Measurements from ENCODE around the gene CCDC146. TPM values are rescaled to one million over a fixed set of nuclear protein-coding genes. Genes with fewer than 3 reads are reported as not detected.
"Not testable (repeated sequence)": the region's sequence is repeated elsewhere in the genome, so short reads cannot be mapped to it uniquely, and the experiment has no call there.

CCDC146 gene
- total and polyA plus RNA-seq, 2 experiments from 2014 or later = 5.9 to 13.6 TPM

GRCh38 chr7:77222065-77222464 is 99.7 kb downstream of the CCDC146 start:
- Histone ChIP-seq H3K4me3 (no peak overlapping the region), H3K9me3 (ENCODE audit: low read depth) (no peaks in the 10 kb centered on the region), H3K27me3 (no peaks in the 10 kb centered on the region), H3K36me3 (no peaks in the 10 kb centered on the region), H3K4me1 (ENCODE audit: low read depth) (no peaks in the 10 kb centered on the region), H3K27ac (no peak overlapping the region)
- no peak for TF ChIP-seq CTCF (IDR thresholded peaks at IDR 0.05; ENCODE audit: low read depth, low read length)
- no peak for DNase-seq (ENCODE audit: low read depth in 1 of 2, low spot score in 1 of 2)

GRCh38 chr7:77222819-77223218 is 100.4 kb downstream of the CCDC146 start:
- no peak overlapping the region for H3K4me3 ChIP-seq
- no peaks in the 10 kb centered on the region for H3K27me3 ChIP-seq
- H3K4me1 ChIP-seq (ENCODE audit: low read depth) = no peaks in the 10 kb centered on the region
- DNase-seq (ENCODE audit: low read depth in 1 of 2, low spot score in 1 of 2) = no peak
- no peaks in the 10 kb centered on the region for H3K9me3 ChIP-seq (ENCODE audit: low read depth)
- no peak overlapping the region for H3K27ac ChIP-seq
- H3K36me3 ChIP-seq = no peaks in the 10 kb centered on the region
- no peak for TF ChIP-seq CTCF (IDR thresholded peaks at IDR 0.05; ENCODE audit: low read depth, low read length)

- no peak for DNase-seq (ENCODE audit: low read depth in 1 of 2, low spot score in 1 of 2)
- no peak for TF ChIP-seq CTCF (IDR thresholded peaks at IDR 0.05; ENCODE audit: low read depth, low read length)
- Histone ChIP-seq H3K36me3 (no peaks in the 10 kb centered on the region), H3K4me3 (no peak overlapping the region), H3K27me3 (no peaks in the 10 kb centered on the region), H3K27ac (no peak overlapping the region), H3K4me1 (ENCODE audit: low read depth) (no peaks in the 10 kb centered on the region), H3K9me3 (ENCODE audit: low read depth) (no peaks in the 10 kb centered on the region)
Observed at GRCh38 chr7:77223261-77223660, 100.8 kb downstream of the CCDC146 start.

- DNase-seq (ENCODE audit: low read depth in 1 of 2, low spot score in 1 of 2) = peak in 1 of 2 donors; percentile 42
- Histone ChIP-seq H3K9me3 (ENCODE audit: low read depth) (no peaks in the 10 kb centered on the region), H3K36me3 (no peaks in the 10 kb centered on the region), H3K4me1 (ENCODE audit: low read depth) (no peaks in the 10 kb centered on the region), H3K27ac (no peak overlapping the region), H3K4me3 (no peak overlapping the region), H3K27me3 (no peaks in the 10 kb centered on the region)
- TF ChIP-seq CTCF (IDR thresholded peaks at IDR 0.05; ENCODE audit: low read depth, low read length) = no peak
Observed at GRCh38 chr7:77226357-77226839, 104.0 kb downstream of the CCDC146 start.

- H3K4me1 ChIP-seq (ENCODE audit: low read depth); DNase-seq (ENCODE audit: low read depth in 1 of 2, low spot score in 1 of 2); H3K27me3 ChIP-seq; H3K36me3 ChIP-seq; H3K4me3 ChIP-seq; H3K27ac ChIP-seq; H3K9me3 ChIP-seq (ENCODE audit: low read depth): not testable (repeated sequence)
Observed at GRCh38 chr7:77228795-77229194, 106.4 kb downstream of the CCDC146 start.

GRCh38 chr7:77232467-77232866 is 110.1 kb downstream of the CCDC146 start:
- Histone ChIP-seq H3K27ac (no peak overlapping the region), H3K9me3 (ENCODE audit: low read depth) (no peaks in the 10 kb centered on the region), H3K4me1 (ENCODE audit: low read depth) (no peaks in the 10 kb centered on the region), H3K27me3 (no peaks in the 10 kb centered on the region), H3K4me3 (no peak overlapping the region), H3K36me3 (no peaks in the 10 kb centered on the region)
- no peak for TF ChIP-seq CTCF (IDR thresholded peaks at IDR 0.05; ENCODE audit: low read depth, low read length)
- no peak for DNase-seq (ENCODE audit: low read depth in 1 of 2, low spot score in 1 of 2)
